Measurements from ENCODE around the gene SLC30A3. TPM values are rescaled to one million over a fixed set of nuclear protein-coding genes. Genes with fewer than 3 reads are reported as not detected.

SLC30A3 gene, protein sequence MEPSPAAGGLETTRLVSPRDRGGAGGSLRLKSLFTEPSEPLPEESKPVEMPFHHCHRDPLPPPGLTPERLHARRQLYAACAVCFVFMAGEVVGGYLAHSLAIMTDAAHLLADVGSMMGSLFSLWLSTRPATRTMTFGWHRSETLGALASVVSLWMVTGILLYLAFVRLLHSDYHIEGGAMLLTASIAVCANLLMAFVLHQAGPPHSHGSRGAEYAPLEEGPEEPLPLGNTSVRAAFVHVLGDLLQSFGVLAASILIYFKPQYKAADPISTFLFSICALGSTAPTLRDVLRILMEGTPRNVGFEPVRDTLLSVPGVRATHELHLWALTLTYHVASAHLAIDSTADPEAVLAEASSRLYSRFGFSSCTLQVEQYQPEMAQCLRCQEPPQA
- polyA plus RNA-seq (ENCODE audit: low read depth in 6 of 6) = under 1 TPM in 2 of 6 donors, not detected in 4; 0.06 to 0.16 TPM

- peak; percentile 37 to 43 for ATAC-seq (ENCODE audit: low read depth in 2 of 2)
- peaks cover 0 to 15% of the 10 kb centered on the region in 2 donors for H3K36me3 Mint-ChIP-seq
- peaks cover 26 to 32% (median 27%) of the 10 kb centered on the region in 3 donors for H3K4me1 Mint-ChIP-seq
These were observed at the start of gene SLC30A3 for GRCh38 chr2:27262379-27263286. SLC30A3 (minus strand) TSS chr2:27263047; CDS start chr2:27262906, 141 bp downstream.

DNA sequence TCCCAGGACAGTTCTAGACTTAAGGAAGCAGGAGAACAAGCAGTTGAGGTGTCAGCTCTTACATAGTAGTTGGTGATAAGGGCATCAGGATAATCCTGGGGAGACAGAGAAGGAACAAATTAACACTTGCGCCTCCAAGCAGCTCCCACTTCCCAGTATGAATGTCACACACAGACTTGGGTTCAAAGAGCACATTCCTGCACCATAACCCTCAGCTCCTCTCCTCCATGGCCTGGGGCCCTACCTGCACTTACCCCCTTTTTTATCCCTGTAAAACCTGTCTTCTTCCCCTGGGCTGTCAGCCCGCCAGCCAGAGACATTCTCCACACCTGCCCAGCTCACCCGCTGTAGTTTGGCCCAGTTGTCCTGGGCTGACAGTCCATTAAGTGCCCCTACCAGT is 49.3 kb upstream of the SLC30A3 start:
- Mint-ChIP-seq H3K27ac (peak overlapping the region in 2 of 6 donors; percentile 10 to 15), H3K9me3 (no peaks in the 10 kb centered on the region), H3K4me3 (no peak overlapping the region), H3K36me3 (peaks cover 13 to 27% of the 10 kb centered on the region in 2 donors), H3K4me1 (peaks cover 2 to 10% (median 3%) of the 10 kb centered on the region in 3 donors), H3K27me3 (peaks cover 0 to 4% (median 0%) of the 10 kb centered on the region in 3 donors)
- DNase-seq (no peak), ATAC-seq (ENCODE audit: low read depth in 2 of 2) (no peak)

More at GRCh38 chr2:27262379-27263286, at the start of gene SLC30A3:
- Mint-ChIP-seq H3K4me3 (peak within 1 kb of the TSS; percentile 72 to 96 (median 94)), H3K27ac (peak within 1 kb of the TSS in 3 of 6 donors; percentile 72 to 81 (median 74)), H3K27me3 (peaks cover 52 to 58% (median 55%) of the 10 kb centered on the region in 3 donors), H3K9me3 (no peaks in the 10 kb centered on the region)
- DNase-seq = peak; percentile 51

- Mint-ChIP-seq H3K9me3 (no peaks in the 10 kb centered on the region), H3K27ac (no peak overlapping the region), H3K36me3 (peaks cover 13 to 27% of the 10 kb centered on the region in 2 donors), H3K27me3 (peaks cover 7 to 28% (median 12%) of the 10 kb centered on the region in 3 donors), H3K4me1 (peaks cover 6 to 15% (median 7%) of the 10 kb centered on the region in 3 donors), H3K4me3 (peak overlapping the region in 1 of 8 donors; percentile 64)
- DNase-seq (no peak), ATAC-seq (ENCODE audit: low read depth in 2 of 2) (no peak)
These were observed 46.8 kb upstream of the SLC30A3 start for GRCh38 chr2:27309651-27310050.

- DNase-seq (no peak), ATAC-seq (ENCODE audit: low read depth in 2 of 2) (no peak)
- Mint-ChIP-seq H3K27me3 (peaks cover 11 to 32% (median 16%) of the 10 kb centered on the region in 3 donors), H3K27ac (no peak within 1 kb of the TSS), H3K4me3 (peak within 1 kb of the TSS in 4 of 8 donors; percentile 29 to 61 (median 39)), H3K4me1 (peaks cover 3 to 15% (median 9%) of the 10 kb centered on the region in 3 donors), H3K9me3 (no peaks in the 10 kb centered on the region), H3K36me3 (peaks cover 13 to 27% of the 10 kb centered on the region in 2 donors)
These were observed 45.6 kb upstream of the SLC30A3 start, which contains the start of gene UCN for GRCh38 chr2:27308359-27308881. UCN (minus strand) TSS chr2:27308445; CDS start chr2:27307895, 550 bp downstream.

DNA sequence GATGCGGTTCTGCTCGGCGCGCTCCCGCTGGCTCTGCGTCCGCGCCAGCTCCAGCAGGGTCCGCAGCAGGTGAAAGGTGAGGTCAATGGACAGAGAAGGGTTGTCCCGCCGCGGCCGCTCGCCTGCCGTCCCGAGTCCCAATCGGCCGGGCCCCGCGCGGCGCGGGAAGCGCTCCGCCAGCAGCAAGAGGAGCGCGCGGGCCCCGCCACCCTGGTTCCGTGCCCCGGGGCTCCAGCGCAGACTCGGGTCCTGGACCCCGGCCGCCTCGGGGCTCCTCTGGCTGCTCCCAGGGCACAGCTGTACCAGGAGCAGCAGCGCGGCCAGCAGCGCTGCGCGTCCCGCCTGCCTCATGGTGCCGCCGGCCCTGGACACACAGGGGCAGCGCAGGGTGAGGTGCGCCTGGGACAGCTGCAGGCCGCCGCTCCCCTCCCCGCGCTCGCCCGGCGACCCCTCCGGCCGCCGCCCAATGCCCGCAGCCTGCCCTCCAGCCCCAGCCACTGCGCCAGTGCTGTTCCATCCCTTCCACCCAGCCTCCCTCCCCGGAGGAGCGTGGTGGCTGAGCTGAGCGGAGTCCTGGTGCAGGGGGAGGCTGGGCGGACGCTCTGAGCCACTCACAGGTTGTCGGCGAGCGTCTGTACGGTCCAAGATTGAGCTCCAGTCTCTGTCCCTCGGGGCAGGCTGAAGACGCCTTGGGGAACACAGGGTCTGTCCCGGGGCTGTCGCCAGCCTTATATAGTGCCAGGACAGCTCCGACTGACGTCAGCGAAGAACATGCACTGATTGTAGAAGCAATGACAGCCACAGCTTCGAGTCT is 44.9 kb upstream of the SLC30A3 start:
- Mint-ChIP-seq H3K9me3 (no peaks in the 10 kb centered on the region), H3K27ac (no peak overlapping the region), H3K36me3 (peaks cover 13 to 27% of the 10 kb centered on the region in 2 donors), H3K4me1 (peaks cover 6 to 15% (median 15%) of the 10 kb centered on the region in 3 donors), H3K27me3 (peaks cover 11 to 32% (median 16%) of the 10 kb centered on the region in 3 donors), H3K4me3 (peak overlapping the region in 2 of 8 donors; percentile 43 to 61)
- DNase-seq (no peak), ATAC-seq (ENCODE audit: low read depth in 2 of 2) (no peak)

DNA sequence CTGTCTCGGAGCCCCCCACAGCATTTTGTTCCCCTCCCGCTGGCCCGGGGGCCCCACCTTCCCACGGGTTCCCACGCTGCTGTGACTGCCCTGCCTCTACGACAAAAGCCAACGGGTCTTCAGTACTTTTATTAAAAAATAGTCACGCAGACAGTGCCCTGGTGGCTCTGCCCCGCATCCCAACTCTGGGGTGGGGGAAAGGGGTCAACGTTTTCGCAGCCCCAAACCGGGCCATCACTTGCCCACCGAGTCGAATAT is 44.4 kb upstream of the SLC30A3 start:
- H3K27me3 Mint-ChIP-seq = peaks cover 11 to 32% (median 16%) of the 10 kb centered on the region in 3 donors
- no peak for ATAC-seq (ENCODE audit: low read depth in 2 of 2)
- peak overlapping the region in 3 of 8 donors; percentile 29 to 61 (median 43) for H3K4me3 Mint-ChIP-seq
- peaks cover 8 to 15% (median 15%) of the 10 kb centered on the region in 3 donors for H3K4me1 Mint-ChIP-seq
- no peak for DNase-seq
- peaks cover 13 to 23% of the 10 kb centered on the region in 2 donors for H3K36me3 Mint-ChIP-seq
- H3K27ac Mint-ChIP-seq = no peak overlapping the region
- no peaks in the 10 kb centered on the region for H3K9me3 Mint-ChIP-seq

DNA sequence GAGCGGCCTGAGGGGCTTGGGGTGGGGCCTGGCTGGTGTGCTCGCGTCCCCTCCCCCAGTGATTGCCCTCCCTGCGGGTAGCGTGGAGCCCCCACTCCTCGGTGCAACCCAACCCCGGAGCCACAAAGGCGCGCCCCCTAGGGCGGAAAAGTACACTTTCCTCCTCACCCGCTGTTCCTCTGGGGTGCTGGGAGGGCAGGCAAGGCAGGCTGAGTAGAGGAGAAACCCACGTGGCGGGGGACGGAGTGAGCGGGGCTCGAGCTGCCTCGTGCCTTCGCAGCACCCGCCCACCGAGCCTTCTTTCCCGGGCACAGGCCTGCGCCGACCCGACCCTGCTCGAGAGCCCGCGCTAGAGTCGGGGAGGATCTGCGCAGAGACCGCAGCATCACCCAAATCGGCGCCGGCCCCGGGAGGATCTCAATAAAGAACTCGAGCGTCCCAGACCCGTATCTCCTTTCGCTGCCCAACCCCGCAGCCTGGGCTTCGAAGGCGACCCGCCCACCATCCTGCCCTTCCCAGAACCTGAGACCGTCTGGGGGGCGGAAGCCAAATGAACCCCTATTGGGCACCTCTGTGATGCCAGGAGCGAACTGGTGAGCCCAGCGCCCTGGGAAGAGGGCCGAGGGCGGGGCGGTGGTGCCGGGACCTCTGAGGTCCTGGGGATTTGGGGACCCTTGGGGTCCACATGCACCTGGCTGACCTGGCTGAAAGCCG is 43.9 kb upstream of the SLC30A3 start:
- H3K4me3 Mint-ChIP-seq = peak overlapping the region in 6 of 8 donors; percentile 51 to 80 (median 64)
- DNase-seq (peak; percentile 17), ATAC-seq (ENCODE audit: low read depth in 2 of 2) (peak; percentile 60 to 66)
- H3K27ac Mint-ChIP-seq = peak overlapping the region in 1 of 6 donors; percentile 47
- H3K9me3 Mint-ChIP-seq = no peaks in the 10 kb centered on the region
- peaks cover 11 to 32% (median 16%) of the 10 kb centered on the region in 3 donors for H3K27me3 Mint-ChIP-seq
- peaks cover 8 to 15% (median 15%) of the 10 kb centered on the region in 3 donors for H3K4me1 Mint-ChIP-seq
- H3K36me3 Mint-ChIP-seq = peaks cover 13 to 20% of the 10 kb centered on the region in 2 donors

GRCh38 chr2:27306136-27306535 is 43.3 kb upstream of the SLC30A3 start:
- H3K4me1 Mint-ChIP-seq = peaks cover 8 to 15% (median 15%) of the 10 kb centered on the region in 3 donors
- H3K27me3 Mint-ChIP-seq = peaks cover 11 to 32% (median 16%) of the 10 kb centered on the region in 3 donors
- no peaks in the 10 kb centered on the region for H3K9me3 Mint-ChIP-seq
- H3K36me3 Mint-ChIP-seq = peaks cover 7 to 14% of the 10 kb centered on the region in 2 donors
- peak overlapping the region in 5 of 8 donors; percentile 28 to 66 (median 61) for H3K4me3 Mint-ChIP-seq
- DNase-seq (no peak), ATAC-seq (ENCODE audit: low read depth in 2 of 2) (no peak)
- H3K27ac Mint-ChIP-seq = peak overlapping the region in 1 of 6 donors; percentile 91

DNA sequence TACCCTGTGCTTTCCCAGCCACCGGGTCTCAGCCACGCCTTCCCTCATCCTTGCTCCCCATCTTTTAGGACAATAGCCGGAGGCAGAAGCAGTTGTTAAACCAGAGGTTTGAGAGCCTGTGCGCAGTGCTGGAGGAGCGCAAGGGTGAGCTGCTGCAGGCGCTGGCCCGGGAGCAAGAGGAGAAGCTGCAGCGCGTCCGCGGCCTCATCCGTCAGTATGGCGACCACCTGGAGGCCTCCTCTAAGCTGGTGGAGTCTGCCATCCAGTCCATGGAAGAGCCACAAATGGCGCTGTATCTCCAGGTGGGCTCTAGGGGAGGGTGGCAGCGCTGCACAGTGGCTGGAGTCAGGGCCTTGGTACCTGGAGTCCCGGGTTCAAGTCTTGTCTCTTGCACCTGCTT is 42.7 kb upstream of the SLC30A3 start:
- no peaks in the 10 kb centered on the region for H3K9me3 Mint-ChIP-seq
- peak overlapping the region in 2 of 8 donors; percentile 46 to 62 for H3K4me3 Mint-ChIP-seq
- ATAC-seq (ENCODE audit: low read depth in 2 of 2) (no peak), DNase-seq (no peak)
- peaks cover 8 to 15% (median 15%) of the 10 kb centered on the region in 3 donors for H3K4me1 Mint-ChIP-seq
- H3K36me3 Mint-ChIP-seq = peaks cover 6 to 12% of the 10 kb centered on the region in 2 donors
- peaks cover 11 to 32% (median 16%) of the 10 kb centered on the region in 3 donors for H3K27me3 Mint-ChIP-seq
- no peak overlapping the region for H3K27ac Mint-ChIP-seq

DNA sequence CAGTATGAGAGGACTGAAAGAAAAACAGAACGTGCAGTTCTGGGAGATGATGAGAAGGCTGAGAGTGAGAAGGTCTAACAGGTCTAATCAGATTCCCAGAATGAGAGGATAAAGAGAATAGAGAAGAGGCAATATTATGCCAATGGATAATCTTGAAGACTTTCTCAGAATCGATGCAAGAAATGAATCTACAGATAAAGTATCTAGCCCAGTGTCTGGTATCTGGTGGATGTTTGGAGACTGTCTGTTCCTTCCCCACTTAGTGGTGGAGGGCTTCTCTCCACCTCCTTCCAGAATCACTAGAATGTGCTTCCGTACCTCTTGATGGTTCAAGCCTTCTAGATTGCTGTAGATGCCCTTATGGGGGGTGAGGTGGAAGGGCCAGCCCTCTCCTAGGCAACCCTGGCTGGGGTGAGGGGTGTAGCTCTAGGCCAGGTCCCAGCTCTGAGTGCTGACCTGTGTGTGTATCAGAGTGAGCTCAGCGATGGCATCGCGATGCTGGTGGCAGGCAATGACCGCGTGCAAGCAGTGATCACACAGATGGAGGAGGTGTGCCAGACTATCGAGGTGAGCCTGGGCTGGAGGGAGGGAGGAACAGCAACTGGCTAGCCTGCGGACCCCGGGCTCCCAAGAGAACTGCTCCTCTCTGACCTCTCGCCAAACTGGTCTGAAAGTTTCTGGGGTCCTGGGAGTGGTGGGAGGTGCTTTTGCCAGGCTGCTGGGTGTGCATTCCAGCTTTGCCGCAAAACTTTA is 41.8 kb upstream of the SLC30A3 start:
- H3K4me3 Mint-ChIP-seq = no peak overlapping the region

More for the DNA sequence above, 41.8 kb upstream of the SLC30A3 start:
- Mint-ChIP-seq H3K36me3 (peaks cover 2 to 6% of the 10 kb centered on the region in 2 donors), H3K9me3 (no peaks in the 10 kb centered on the region), H3K27ac (no peak overlapping the region), H3K27me3 (peaks cover 11 to 34% (median 19%) of the 10 kb centered on the region in 3 donors), H3K4me1 (peaks cover 8 to 15% (median 15%) of the 10 kb centered on the region in 3 donors)
- no peak for ATAC-seq (ENCODE audit: low read depth in 2 of 2)
- no peak for DNase-seq

Measured in naive B cell (primary cell).